ENCODE results near the gene CCDC12. TPM values are rescaled to one million over a fixed set of nuclear protein-coding genes. Genes with fewer than 3 reads are reported as not detected.
A peak's percentile ranks its signal among the peaks of the same experiment; 100 is the strongest.

Gene CCDC12
- total RNA-seq, 4 donors from 2014 or later: 55.5 to 87.5 (median 67.5) TPM

- H3K27me3 ChIP-seq: peaks cover 0 to 7% (median 0%) of the 10 kb centered on the region in 4 donors
- intact Hi-C loops (cut with DNase I): no loop called here
- H3K4me1 ChIP-seq: peaks cover 16 to 36% (median 17%) of the 10 kb centered on the region in 3 donors
- no peak overlapping the region for H3K27ac ChIP-seq
- WGBS, 2 donors: 2% methylated on average over 8 of the region's 18 CpGs; no CpG with 5 or more reads in 1 of the 2 donors
- no peak for DNase-seq
- TF ChIP-seq POLR2A (IDR thresholded peaks at IDR 0.05): no peak
- TF ChIP-seq CTCF (IDR thresholded peaks at IDR 0.05): peak; percentile 69 to 89 (median 78)
- H3K36me3 ChIP-seq: no peaks in the 10 kb centered on the region
- no peaks in the 10 kb centered on the region for H3K9me3 ChIP-seq
- H3K4me3 ChIP-seq: no peak overlapping the region
Measured at GRCh38 chr3:46909535-46910161, 66.9 kb downstream of the CCDC12 start.

- no peak for TF ChIP-seq POLR2A (IDR thresholded peaks at IDR 0.05)
- no peak for TF ChIP-seq CTCF (IDR thresholded peaks at IDR 0.05)
- WGBS, 2 donors: 26 to 32% methylated on average over 6 of the region's 8 CpGs
- Histone ChIP-seq H3K36me3 (no peaks in the 10 kb centered on the region), H3K4me1 (peaks cover 16 to 33% (median 17%) of the 10 kb centered on the region in 3 donors), H3K4me3 (no peak overlapping the region), H3K27ac (no peak overlapping the region), H3K27me3 (peaks cover 0 to 7% (median 0%) of the 10 kb centered on the region in 4 donors), H3K9me3 (no peaks in the 10 kb centered on the region)
- DNase-seq: no peak
- intact Hi-C loops (cut with DNase I): no loop called here
Measured at GRCh38 chr3:46908986-46909534, 67.5 kb downstream of the CCDC12 start.

GRCh38 chr3:46908294-46908985 is 68.1 kb downstream of the CCDC12 start:
- no peak for DNase-seq
- H3K4me1 ChIP-seq: peaks cover 16 to 27% (median 17%) of the 10 kb centered on the region in 3 donors
- WGBS, 2 donors: 46 to 52% methylated on average over 20 to 24 of the region's 24 CpGs
- H3K27me3 ChIP-seq: peaks cover 0 to 7% (median 0%) of the 10 kb centered on the region in 4 donors
- no peaks in the 10 kb centered on the region for H3K36me3 ChIP-seq
- H3K4me3 ChIP-seq: no peak overlapping the region
- intact Hi-C loops (cut with DNase I): no loop called here
- no peak for TF ChIP-seq POLR2A (IDR thresholded peaks at IDR 0.05)
- peak in 5 of 6 experiments; percentile 17 to 37 (median 29) for TF ChIP-seq CTCF (IDR thresholded peaks at IDR 0.05)
- H3K27ac ChIP-seq: no peak overlapping the region
- H3K9me3 ChIP-seq: no peaks in the 10 kb centered on the region

- H3K36me3 ChIP-seq: no peaks in the 10 kb centered on the region
- no peak for DNase-seq
- H3K27me3 ChIP-seq: peaks cover 0 to 7% (median 0%) of the 10 kb centered on the region in 4 donors
- H3K4me1 ChIP-seq: peaks cover 16 to 24% (median 17%) of the 10 kb centered on the region in 3 donors
- 8 to 22% methylated on average over 1 of the region's 1 CpG for WGBS, 2 donors
- TF ChIP-seq POLR2A (IDR thresholded peaks at IDR 0.05): no peak
- TF ChIP-seq CTCF (IDR thresholded peaks at IDR 0.05): no peak
- intact Hi-C loops (cut with DNase I): no loop called here
- H3K4me3 ChIP-seq: no peak overlapping the region
- no peak overlapping the region for H3K27ac ChIP-seq
- H3K9me3 ChIP-seq: no peaks in the 10 kb centered on the region
Measured at GRCh38 chr3:46907960-46908293, 68.6 kb downstream of the CCDC12 start.

GRCh38 chr3:46907271-46907670 is 69.3 kb downstream of the CCDC12 start:
- Histone ChIP-seq H3K27ac (no peak overlapping the region), H3K27me3 (peaks cover 0 to 7% (median 0%) of the 10 kb centered on the region in 4 donors), H3K4me1 (peaks cover 16 to 24% (median 17%) of the 10 kb centered on the region in 3 donors), H3K4me3 (no peak overlapping the region), H3K9me3 (no peaks in the 10 kb centered on the region), H3K36me3 (no peaks in the 10 kb centered on the region)
- TF ChIP-seq CTCF (IDR thresholded peaks at IDR 0.05) (no peak), POLR2A (IDR thresholded peaks at IDR 0.05) (no peak)
- intact Hi-C loops (cut with DNase I): no loop called here
- DNase-seq: no peak
- 64 to 83% methylated on average over 9 to 12 of the region's 12 CpGs for WGBS, 2 donors
